DMS53 (cell line): ENCODE results near the gene MINAR1.

Experiments
- DNase-seq: peaks from one replicate; lab custom pipeline; 2025; lab: John Stamatoyannopoulos, UW

Gene MINAR1

DNA sequence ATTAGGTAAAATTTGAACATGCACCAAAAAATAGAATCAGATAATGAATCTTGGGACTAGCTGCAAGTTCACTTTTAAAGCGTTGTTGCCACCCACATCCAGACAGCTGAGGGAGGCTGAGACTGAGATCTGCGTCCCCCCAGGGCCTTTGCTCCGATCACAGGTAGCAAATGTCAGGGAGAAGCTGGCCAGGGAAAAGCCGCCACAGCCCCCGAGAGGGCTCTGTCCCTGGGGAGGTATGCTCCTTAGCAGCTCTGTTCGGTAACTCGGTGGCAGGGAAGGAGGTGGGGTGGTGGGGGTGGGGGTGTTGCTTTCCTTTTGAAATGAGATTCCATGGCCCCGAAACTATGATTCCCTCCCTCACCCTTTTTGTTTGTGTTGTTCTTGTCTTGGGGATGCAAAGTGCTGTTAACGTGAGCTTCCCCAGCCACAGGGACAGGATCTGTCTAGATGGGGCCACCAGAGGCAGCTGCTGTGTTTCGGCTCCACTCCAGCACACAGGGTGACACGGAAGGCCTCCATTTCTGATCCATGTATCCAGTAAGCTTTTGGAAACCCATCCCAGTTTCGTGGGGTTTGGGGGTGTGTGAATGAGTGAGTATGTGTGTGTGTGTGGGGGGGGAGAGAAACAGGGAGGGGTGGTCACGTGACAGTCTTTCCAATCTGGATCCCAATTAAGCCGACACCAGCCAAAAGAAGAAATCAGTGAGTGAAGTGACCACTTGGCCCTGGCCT is 1.1 kb upstream of the MINAR1 start:
- DNase-seq: peak; percentile 3

DNA sequence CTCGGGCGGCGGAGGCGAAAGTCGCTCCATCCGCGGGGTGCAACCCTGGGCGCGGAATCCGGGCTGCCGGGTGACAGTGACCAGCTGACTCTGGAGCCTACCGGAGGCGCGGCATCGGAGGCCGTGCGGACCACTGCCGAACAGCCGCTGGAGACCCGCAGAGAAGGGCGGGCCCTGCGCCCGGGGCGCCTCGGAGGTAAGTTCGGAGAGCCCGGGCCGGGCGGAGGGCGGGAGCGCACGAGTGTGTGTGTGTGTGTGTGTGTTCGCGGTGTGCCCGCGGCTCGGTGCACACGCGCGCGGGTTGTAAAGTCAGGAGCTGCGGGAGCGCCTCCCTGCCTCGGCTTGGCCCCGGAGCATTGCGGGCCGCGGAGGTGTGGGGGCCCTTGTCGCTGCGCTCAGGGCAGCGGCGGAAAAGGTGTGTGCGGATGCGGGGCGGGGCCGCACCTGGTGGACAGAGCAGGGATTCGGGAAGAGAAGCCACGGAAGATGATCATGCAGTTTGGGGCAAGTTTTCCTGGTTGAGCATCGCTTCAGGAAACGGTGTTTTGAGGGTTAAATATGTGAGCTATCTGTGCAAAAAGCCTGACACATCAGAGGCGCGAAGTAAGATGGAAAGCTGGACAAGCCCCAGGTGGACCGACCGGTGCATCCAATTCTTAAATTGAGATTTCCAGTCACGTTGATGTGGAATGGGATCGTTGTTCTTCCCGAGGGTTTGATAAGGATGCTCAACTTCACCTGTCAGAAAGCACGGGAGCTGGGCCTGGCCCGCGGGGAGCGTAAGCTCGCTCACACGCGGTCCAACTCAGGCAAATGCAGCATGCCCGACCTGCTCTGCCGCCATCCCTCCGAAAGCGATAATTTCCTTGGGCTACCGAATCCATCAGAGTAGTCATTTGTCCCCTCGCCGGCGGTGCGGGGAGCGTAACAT is 474 bp downstream of the MINAR1 start:
- DNase-seq: no peak

DNA sequence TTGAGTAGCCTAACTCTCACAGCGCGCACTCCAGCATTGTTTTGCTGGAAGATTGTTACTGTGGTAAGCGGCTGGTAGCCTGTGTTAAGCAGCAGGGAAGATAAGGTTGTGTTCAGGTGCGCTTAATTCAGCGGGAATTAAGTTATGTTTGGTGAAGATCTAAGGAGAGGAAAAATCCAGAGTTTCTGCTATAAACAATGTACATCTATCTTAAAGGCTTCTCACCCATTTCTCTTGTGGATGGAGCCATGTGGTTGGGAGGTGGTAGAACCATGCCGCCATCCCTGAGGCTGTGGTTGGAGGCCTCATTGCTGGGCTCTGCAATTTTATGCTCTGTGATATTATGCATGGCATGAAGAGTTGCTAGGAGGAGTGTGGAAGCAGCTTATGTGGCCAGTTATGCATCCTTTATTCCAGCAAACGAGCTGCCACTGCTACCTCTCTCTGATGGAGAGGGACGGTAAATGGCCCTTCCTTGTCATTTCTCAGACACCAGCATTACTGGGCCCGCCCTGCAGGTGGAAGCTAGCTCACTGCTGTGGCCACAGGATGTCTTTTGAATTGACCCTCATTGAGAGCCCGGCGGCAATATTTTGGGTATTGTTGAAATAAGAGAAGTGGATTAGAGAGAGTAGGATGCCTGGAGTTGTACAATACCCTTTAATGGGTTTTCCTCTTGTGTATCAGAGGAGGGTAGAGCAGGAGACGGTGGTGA is 1.3 kb downstream of the MINAR1 start:
- DNase-seq: peak; percentile 10

DNA sequence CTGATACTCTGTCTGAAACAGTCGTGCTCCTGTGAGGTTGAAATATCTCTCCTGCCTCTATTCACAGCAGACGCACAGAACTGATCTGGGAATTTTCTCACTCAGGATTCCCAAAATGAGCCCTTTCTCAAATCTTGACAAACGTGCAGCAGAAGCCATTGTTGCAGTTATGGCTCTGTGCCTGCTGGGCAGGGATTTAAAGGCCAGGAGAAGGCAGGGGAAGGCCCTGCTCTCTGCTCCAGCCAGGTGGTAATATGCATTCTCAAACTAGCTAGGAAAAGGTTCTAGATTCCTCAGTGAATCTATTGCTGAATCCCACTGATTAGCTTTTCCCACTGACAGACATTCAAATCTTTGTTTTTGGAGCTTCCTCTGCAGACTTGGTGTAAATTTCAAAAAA is 2.2 kb downstream of the MINAR1 start:
- no peak for DNase-seq

DNA sequence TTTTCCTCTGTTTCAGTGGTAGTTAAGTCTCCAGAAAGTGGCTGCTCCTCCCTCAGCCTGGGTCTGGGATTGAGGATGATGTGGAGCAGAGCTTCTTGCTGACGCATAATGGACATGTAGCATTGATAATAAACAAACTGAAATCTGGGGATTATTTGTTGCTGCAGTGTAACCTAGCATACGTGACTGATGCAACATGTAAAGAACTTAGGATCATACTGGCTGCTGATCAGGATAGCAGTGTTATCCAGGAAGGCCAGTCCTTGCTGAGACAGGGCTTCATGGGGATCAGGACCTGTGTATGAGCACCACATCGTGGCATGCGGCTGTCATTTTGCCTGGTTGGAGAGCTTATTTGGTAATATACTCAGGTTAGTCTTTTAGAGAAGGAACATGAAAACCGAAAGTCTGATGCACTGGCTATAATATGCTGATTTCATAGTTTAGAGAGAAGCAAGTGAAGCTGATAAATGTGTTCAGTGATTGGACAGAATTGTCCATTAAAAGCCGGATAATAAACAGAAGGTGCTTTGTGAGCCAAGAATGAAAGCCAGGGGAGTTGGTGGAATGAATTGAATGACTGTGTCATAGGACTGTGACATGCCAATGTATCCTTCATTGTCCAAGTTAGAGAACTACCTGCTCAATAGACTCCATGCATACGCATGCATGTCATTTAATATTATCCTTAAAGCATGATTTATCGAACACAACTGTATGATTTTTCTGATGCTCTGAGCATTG is 4.1 kb downstream of the MINAR1 start:
- DNase-seq: no peak

DNA sequence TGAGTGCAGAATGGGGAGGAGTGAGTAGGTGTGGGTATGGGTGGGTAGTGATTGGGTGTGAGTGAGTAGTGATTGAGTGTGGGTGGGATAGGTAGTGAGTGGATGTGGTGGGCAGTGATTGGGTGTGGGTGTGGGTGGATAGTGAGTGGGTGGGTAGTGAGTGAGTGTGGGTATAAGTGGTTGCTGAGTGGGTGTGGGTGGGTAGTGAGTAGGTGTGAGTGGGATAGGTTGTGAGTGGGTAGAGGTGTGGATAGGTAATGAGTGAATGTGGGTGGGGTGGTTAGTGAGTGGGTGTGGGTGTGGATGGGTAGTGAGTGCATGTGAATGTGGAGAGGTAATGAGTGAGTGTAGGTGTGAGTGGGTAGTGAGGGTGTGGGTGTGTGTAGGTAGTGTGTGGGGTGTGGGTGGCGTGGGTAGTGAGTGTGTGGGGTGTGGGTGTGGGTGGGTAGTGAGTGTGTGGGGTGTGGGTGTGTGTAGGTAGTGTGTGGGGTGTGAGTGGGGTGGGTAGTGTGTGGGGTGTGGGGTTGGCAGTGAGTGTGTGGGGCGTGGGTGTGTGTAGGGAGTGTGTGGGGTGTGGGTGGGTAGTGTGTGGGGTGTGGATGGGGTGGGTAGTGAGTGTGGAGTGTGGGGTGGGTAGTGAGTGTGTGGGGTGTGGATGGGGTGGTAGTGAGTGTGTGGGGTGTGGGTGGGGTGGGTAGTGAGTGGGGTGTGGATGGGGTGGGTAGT is 5.3 kb downstream of the MINAR1 start:
- DNase-seq: no peak

DNA sequence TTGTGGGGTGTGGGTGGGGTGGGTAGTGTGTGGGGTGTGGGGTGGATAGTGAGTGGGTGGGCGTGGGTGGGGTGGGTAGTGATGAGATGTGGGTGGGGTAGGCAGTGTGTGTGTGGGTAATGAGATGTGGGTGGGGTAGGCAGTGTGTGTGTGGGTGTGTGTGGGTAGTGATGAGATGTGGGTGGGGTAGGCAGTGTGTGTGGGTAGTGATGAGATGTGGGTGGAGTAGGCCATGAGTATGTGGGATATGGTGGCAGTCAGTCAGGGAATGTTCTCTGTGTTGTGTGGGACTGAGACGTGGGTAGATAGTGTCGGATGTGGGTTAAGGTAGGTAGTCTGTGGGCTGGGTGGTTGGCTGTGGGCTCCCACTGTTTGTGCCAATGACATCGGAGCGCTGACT is 7.1 kb downstream of the MINAR1 start:
- DNase-seq: no peak

DNA sequence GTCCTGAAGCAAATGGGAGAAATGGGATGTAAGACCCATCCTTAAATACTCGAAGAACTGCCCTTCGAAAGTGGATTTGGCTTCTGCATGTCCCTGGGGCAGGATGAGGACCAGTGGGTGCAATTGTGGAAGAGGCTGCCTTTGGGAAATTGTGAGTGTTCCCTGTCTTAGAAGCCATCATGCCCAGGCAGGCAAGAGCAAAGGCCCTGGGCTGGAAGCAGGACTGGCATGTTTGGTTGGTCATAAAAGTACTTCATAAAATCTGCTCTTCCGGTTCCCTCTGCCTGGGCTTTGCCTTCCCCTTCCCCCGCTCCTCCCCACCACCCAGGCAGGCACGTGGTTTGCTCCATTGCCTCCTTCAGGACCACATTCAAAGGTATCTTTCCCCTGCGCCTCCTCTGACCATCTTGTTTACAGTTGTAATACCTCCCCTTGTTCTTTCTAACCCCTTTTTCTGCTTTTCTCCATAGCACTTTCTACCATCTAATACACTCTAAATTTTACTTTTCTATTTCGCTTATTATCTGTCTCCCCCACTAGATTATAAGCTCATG is 8.3 kb downstream of the MINAR1 start:
- no peak for DNase-seq

DNA sequence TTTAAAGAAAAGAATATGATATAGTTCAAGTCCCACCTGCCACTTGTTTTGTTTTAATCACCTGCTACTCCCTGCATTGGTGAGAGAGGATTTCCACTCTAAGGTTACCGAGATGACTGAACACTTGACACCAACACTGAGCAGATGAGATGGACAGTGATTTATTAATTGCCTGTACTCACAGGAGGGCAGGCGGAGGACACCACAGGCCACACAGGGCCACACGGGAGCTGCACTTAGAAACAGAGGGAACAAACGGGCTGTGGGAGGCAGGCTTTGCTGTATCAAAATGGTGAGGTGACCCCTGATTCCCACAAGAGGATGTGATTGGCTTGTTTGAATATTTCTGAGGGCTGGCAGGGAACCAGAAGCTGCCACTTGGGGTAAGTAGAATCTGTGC is 10.8 kb downstream of the MINAR1 start:
- DNase-seq: peak; percentile 21

DNA sequence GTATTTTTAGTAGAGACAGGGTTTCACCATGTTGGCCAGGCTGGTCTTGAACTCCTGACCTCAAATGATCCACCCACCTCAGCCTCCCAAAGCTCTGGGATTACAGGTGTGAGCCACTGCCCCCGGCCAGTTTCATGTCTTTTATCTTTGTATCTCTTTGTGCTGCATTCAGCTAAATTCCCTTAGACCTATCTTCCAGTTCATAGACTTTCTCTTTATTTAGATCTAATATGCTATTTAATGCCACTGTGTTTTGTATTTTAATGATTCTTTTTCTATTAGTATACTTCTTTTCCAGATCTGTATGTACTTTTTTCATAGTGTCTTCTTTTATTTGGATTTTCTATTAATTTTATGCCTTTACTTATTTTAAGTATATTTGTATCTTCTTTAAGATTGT is 14.9 kb downstream of the MINAR1 start:
- no peak for DNase-seq

DNA sequence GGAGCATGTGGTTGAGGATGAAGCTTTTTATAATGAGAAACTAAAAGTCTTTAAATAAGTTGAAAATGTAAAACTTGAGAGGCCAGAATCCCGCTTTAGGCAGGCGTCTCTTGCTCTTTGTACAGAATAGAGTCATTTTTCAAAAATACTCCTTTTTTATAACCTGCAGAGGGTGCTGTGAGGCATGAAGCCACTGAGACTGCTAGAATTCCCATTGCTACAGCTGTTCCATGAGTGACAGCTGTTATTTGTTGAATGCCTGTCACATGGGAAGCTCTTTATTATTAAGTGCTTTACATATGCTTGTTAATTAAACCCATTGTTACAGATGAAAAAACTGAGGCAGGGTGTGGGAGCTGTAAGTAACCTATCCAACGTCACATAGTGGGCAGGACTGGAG is 18.5 kb downstream of the MINAR1 start:
- peak; percentile 13 for DNase-seq

DNA sequence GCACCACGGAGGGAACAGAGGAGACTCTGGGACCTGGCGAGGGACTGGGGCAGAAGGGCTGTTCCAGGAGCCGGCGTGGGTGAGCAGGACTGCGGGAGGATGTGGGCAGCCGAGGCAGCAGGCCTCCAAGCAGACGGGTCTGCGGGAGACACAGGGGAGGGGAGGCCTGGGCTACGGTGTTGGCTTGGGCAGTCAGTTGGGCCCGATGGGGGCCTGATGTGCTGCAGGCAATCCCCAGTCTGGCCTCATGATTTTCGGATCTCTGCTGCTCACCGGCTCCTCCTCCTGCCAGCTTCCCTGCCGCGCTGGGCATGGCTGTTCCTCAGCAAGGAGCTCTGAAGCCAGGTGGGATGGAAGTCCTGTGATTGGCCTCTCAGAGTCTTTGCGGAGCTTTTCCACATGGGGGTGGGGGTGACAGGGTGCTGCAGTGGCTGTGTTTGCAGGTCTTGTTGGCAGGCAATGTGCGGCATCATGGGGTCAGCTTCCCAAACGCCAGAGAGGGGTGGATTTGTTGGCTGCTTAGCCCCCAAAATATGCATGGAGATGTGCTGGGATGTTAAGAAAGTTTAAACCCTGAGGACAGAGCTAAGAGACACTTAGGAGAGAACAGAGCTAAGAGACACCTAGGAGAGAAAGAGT is 19.3 kb downstream of the MINAR1 start:
- no peak for DNase-seq

DNA sequence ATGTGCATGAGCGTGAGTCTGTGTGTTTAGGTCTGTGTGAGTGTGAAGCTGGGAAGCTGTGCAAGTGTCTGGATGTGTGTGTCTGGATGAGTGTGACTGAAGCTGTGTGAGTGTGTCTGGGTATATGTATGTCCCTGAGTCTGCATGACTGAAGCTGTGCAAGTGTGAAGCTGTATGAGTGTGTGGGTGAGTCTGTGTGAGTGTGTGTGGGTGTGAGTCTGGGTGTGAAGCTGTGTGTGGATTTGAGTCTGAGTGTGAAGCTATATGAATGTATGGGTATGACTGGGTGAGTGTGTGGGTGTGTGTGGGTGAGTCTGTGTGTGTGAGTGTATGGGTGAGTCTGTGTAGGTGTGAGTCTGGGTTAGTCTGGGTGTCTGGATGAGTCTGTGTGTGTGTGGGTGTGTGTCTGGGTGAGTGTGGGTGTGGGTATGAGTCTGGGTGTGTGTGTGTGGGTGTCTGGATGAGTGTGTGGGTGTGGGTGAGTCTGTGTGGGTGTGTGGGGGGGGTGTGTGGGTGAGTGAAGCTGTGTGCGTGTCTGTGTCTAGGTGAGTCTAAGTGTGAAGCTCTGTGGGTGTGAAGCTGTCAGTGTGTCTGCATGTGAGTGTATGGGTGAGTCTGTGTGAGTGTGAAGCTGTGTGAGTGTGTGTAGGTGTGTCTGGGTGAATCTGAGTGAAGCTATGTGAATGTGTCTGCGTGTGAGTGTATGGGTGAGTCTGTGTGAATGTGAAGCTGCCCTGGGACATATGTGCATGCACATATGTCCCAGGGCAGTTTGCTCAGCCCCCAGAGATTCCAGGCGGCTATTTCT is 20.3 kb downstream of the MINAR1 start:
- no peak for DNase-seq

DNA sequence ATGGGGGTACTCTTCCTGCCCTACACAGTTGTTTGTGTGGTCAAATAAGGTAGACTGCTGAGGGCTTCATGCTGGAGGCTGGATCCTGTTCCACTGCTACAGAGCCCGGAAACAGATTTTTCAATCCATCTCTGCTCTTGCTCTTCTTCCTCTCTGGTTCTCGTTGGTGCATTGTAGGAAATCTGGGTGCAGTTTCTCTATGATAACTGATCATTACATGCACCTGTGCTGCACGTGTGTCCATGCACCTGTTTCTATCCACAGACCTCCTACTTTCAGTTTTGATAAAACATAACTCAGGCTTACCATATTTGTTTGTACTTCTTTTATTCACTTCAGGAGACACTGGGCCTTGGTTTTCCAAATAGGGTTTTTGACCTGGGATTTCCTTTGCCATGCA is 21.3 kb downstream of the MINAR1 start:
- no peak for DNase-seq

DNA sequence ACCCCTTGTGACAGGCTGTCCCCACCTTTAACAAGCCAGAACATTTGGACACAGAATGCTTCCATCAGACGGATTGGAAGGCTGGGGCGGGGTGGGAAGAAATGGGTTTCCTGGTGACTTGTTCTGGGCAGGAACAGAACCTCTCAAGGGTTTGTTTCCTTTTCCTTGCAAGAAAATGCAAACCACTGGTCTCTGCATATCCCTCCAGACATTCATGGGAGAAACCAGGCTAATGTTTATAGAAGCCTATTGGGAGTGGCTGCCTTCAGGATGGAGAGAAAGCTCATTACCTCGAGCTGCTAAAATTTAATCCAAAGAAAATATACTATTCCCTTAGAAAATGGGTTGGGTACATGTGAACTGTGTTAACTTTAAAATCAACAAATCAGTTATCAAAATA is 21.9 kb downstream of the MINAR1 start:
- no peak for DNase-seq

DNA sequence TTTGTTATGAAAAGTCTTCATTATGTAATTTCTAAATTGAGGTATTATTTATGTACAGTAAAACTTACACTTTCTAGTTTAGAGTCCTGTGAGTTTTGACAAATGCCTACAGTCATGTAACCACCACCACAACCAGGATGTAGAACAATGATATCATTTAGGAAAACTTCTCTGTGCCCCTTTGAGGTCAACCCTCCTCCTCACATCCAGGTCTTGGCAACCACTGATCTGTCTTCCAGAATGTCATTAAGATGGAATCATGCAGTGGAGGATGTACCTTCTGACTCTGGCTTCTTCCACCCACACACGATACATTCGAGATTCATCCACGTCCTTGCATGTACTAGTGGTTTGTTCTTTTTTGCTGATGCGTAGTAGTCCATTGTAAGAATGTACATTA is 23.2 kb downstream of the MINAR1 start:
- no peak for DNase-seq

DNA sequence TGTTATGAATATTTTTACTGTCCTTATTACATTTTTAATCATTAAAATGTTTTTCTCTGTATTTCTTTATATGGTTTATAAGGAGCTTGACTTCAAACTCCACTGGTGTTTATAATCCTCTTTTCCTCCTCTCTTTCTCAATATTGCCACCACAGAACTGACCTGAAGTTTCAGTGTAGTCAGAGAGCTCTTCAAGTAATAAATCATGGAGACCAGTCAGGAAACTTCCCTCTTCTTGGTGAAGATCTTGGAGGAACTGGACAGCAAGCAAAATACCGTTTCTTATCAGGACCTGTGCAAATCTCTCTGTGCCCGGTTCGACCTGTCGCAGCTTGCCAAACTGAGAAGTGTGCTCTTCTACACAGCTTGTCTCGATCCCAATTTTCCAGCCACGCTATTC is 23.8 kb downstream of the MINAR1 start:
- DNase-seq: no peak

DNA sequence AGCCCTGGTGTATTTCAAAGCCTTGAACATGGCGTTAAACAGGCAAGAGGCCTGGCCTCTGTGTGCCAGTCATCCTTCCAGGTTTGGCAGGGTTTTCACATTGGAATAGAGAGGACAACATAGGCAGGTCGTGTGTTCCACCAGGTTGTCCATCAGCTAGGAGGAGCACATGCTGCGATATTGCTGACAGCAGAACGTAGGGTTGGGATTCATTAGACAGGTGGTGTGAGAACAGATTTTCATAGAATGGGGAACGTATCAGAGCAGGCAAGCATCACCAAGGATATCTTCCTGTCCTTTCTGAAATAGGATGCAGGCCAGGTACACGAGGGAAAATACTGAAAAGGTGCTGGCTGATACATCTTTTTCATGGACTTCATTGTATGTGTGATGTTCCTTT is 26.4 kb downstream of the MINAR1 start:
- no peak for DNase-seq

DNA sequence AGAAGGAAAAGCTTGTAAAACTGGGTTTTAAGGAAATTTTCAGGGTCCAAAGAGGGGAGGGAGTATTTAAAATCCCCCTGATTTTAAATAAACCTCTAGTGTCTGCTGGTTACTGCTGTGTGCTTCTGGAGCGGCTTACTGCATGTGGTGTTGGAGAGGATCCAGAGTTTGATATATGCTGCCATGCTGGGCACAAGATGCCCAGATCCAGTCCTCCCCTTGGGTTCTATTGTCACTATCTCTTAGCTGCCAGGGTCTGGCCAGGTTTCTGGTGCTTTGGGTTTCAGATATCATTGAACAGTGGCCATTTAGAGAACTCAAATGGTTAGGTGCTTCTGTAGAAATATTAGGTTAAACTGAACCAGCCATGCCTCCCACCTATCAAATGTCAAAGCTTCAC is 27.5 kb downstream of the MINAR1 start:
- no peak for DNase-seq
